H9 (cell line): ENCODE measurements around the gene TBC1D3B. TPM values are rescaled to one million over a fixed set of nuclear protein-coding genes. Genes with fewer than 3 reads are reported as not detected.

Experiments
- DNase-seq: peaks from one replicate; pipeline ENCODE4 v3.0.0-alpha.2; 2017
- H2AFZ ChIP-seq: one replicate; pipeline ENCODE4 v1.6.1; 2013; ENCODE audit warnings: mild to moderate bottlenecking, low read length, control low read depth, moderate library complexity
- H2AK5ac ChIP-seq: 2 replicates; pipeline ENCODE4 v1.6.1; 2013; ENCODE audit warnings: low read length, control low read depth, mixed read lengths; ENCODE audit not compliant: insufficient read length
- H2BK120ac ChIP-seq: one replicate; pipeline ENCODE4 v1.6.1; 2013; ENCODE audit warnings: low read depth, mild to moderate bottlenecking, low read length, control low read depth, inconsistent platforms; ENCODE audit not compliant: poor library complexity, severe bottlenecking
- H2BK12ac ChIP-seq: 2 replicates; pipeline ENCODE4 v1.6.1; 2013; ENCODE audit warnings: low read length, control low read depth, mixed read lengths, low read depth; ENCODE audit not compliant: insufficient read length
- H2BK15ac ChIP-seq: 2 replicates; pipeline ENCODE4 v1.6.1; 2013; ENCODE audit warnings: low read depth, low read length, control low read depth
- H2BK20ac ChIP-seq: one replicate; pipeline ENCODE4 v1.6.1; 2013; ENCODE audit warnings: low read depth, mild to moderate bottlenecking, low read length, control low read depth, inconsistent platforms; ENCODE audit not compliant: poor library complexity, severe bottlenecking
- H2BK5ac ChIP-seq: 2 replicates; pipeline ENCODE4 v1.6.1; 2013; ENCODE audit warnings: low read length, control low read depth, mixed read lengths; ENCODE audit not compliant: insufficient read length
- H3K14ac ChIP-seq: 2 replicates; pipeline ENCODE4 v1.6.1; 2013; ENCODE audit warnings: low read length, control low read depth; ENCODE audit not compliant: insufficient read depth
- H3K18ac ChIP-seq: 2 replicates; pipeline ENCODE4 v1.6.1; 2013; ENCODE audit warnings: low read depth, mild to moderate bottlenecking, mixed read lengths, low read length, control low read depth; ENCODE audit not compliant: insufficient read length
- H3K23ac ChIP-seq: 2 replicates; pipeline ENCODE4 v1.6.1; 2013; ENCODE audit warnings: low read length, control low read depth, mixed read lengths, low read depth; ENCODE audit not compliant: insufficient read length
- H3K23me2 ChIP-seq: 2 replicates; pipeline ENCODE4 v1.6.1; 2013; ENCODE audit warnings: low read depth, mild to moderate bottlenecking, mixed read lengths, low read length, control low read depth; ENCODE audit not compliant: insufficient read length, poor library complexity, severe bottlenecking
- H3K27ac ChIP-seq: 2 replicates; pipeline ENCODE4 v1.5.1; 2013; ENCODE audit warnings: low read length, control low read depth, mixed read lengths, low read depth; ENCODE audit not compliant: insufficient read length
- H3K27me3 ChIP-seq: 2 replicates; pipeline ENCODE4 v1.6.1; 2013; ENCODE audit warnings: low read length, control low read depth, inconsistent platforms; ENCODE audit not compliant: insufficient read depth
- H3K4ac ChIP-seq: 2 replicates; pipeline ENCODE4 v1.6.1; 2013; ENCODE audit warnings: low read depth, mild to moderate bottlenecking, control low read depth, inconsistent platforms, low read length, moderate library complexity
- H3K4me1 ChIP-seq: 2 replicates; pipeline ENCODE4 v1.6.1; 2013; ENCODE audit warnings: low read length, control low read depth, inconsistent platforms; ENCODE audit not compliant: insufficient read depth
- H3K4me2 ChIP-seq: 2 replicates; pipeline ENCODE4 v1.6.1; 2013; ENCODE audit warnings: low read length, control low read depth, mixed read lengths; ENCODE audit not compliant: insufficient read length, insufficient read depth
- H3K56ac ChIP-seq: 2 replicates; pipeline ENCODE4 v1.6.1; 2013; ENCODE audit warnings: low read depth, mild to moderate bottlenecking, mixed read lengths, low read length, control low read depth; ENCODE audit not compliant: insufficient read length
- H3K79me1 ChIP-seq: 2 replicates; pipeline ENCODE4 v1.6.1; 2013; ENCODE audit warnings: low read depth, mild to moderate bottlenecking, moderate library complexity, low read length, control low read depth, inconsistent platforms; ENCODE audit not compliant: insufficient read depth, poor library complexity, severe bottlenecking
- H3K79me2 ChIP-seq: 2 replicates; pipeline ENCODE4 v1.6.1; 2013; ENCODE audit warnings: low read length, control low read depth, inconsistent platforms; ENCODE audit not compliant: insufficient read depth
- H3K9ac ChIP-seq: 2 replicates; pipeline ENCODE4 v1.6.1; 2013; ENCODE audit warnings: low read length, control low read depth, mixed read lengths; ENCODE audit not compliant: insufficient read length; ENCODE audit errors: extremely low read depth
- H3K9me3 ChIP-seq: one replicate; pipeline ENCODE4 v1.6.1; 2013; ENCODE audit warnings: low read depth, low read length, inconsistent platforms; ENCODE audit not compliant: control insufficient read depth
- H3T11ph ChIP-seq: one replicate; pipeline ENCODE4 v1.6.1; 2013; ENCODE audit warnings: mild to moderate bottlenecking, low read length, control low read depth, inconsistent platforms
- H4K20me1 ChIP-seq: one replicate; pipeline ENCODE4 v1.6.1; 2013; ENCODE audit not compliant: control insufficient read depth, insufficient read length, insufficient read depth
- H4K5ac ChIP-seq: 2 replicates; pipeline ENCODE4 v1.6.1; 2013; ENCODE audit warnings: low read depth, mild to moderate bottlenecking, mixed read lengths, low read length, control low read depth; ENCODE audit not compliant: insufficient read length
- H4K8ac ChIP-seq: replicated peaks from 2 replicates; pipeline ENCODE4 v1.6.1; 2013; ENCODE audit warnings: low read length, control low read depth, mixed read lengths, low read depth; ENCODE audit not compliant: insufficient read length
- H4K91ac ChIP-seq: 2 replicates; pipeline ENCODE4 v1.6.1; 2013; ENCODE audit warnings: low read depth, mild to moderate bottlenecking, moderate library complexity, mixed read lengths, low read length, control low read depth; ENCODE audit not compliant: insufficient read length
- H3K27ac Mint-ChIP-seq, 3 experiments: 2 replicates in 2 of 3; 3 replicates in 1 of 3; pipeline ENCODE4 v1.8.0; 2020 to 2021; ENCODE audit warnings: mixed read lengths in 3 of 3, mild to moderate bottlenecking in 1 of 3, moderate library complexity in 1 of 3
- H3K27me3 Mint-ChIP-seq: 2 replicates; pipeline ENCODE4 v1.8.0; 2021; ENCODE audit warnings: low read depth, mild to moderate bottlenecking, moderate library complexity, mixed read lengths
- H3K36me3 Mint-ChIP-seq, 3 experiments: 2 replicates in 2 of 3; 3 replicates in 1 of 3; pipeline ENCODE4 v1.8.0; 2020 to 2021; ENCODE audit warnings: low read depth in 3 of 3, mixed read lengths in 3 of 3; ENCODE audit not compliant: insufficient read depth in 1 of 3
- H3K4me1 Mint-ChIP-seq, 2 experiments: 2 replicates each; pipeline ENCODE4 v1.8.0; 2020; ENCODE audit warnings: mixed read lengths in 2 of 2
- H3K4me3 Mint-ChIP-seq, 2 experiments: 2 replicates in 1 of 2; 3 replicates in 1 of 2; pipeline ENCODE4 v1.8.0; 2020 to 2021; ENCODE audit warnings: mild to moderate bottlenecking in 2 of 2, mixed read lengths in 2 of 2, moderate library complexity in 1 of 2
- H3K9me3 Mint-ChIP-seq, 2 experiments: 2 replicates in 1 of 2; 3 replicates in 1 of 2; pipeline ENCODE4 v1.8.0; 2020; ENCODE audit warnings: mild to moderate bottlenecking in 2 of 2, mixed read lengths in 2 of 2, moderate library complexity in 1 of 2
- CTCF ChIP-seq: fragments of 200-600 bp; sonication (generic); conservative IDR thresholded peaks from 3 replicates; pipeline ENCODE4 v1.8.0; 2021; ENCODE audit warnings: antibody characterized with exemption, mild to moderate bottlenecking
- WGBS: extraction: QIAGEN DNeasy Blood & Tissue Kit; methylation state at CpG from one replicate; pipeline ENCODE4 v1.1.7; 2013; ENCODE audit warnings: missing lambda C conversion rate, low lambda C conversion rate, mixed read lengths; ENCODE audit not compliant: insufficient read length; ENCODE audit errors: extremely low coverage; 5-methylcytosine and 5-hydroxymethylcytosine counted together
- total RNA-seq: library from RNA; stranded (reverse); gene quantifications from 2 replicates; pipeline ENCODE4 v1.2.1, GENCODE V29; 2021

The TBC1D3B gene
- total RNA-seq, 1 experiment from 2014 or later: 8.8 TPM

GRCh38 chr17:36148559-36149295 is 27.7 kb downstream of the TBC1D3B start:
- peaks cover 9 to 15% of the 10 kb centered on the region in 2 experiments for H3K4me1 Mint-ChIP-seq
- no peak overlapping the region for H3K27ac ChIP-seq
- no peak overlapping the region for H2BK5ac ChIP-seq
- peak; percentile 100 for TF ChIP-seq CTCF
- no peaks in the 10 kb centered on the region for H3K79me2 ChIP-seq
- H2BK120ac ChIP-seq: no peak overlapping the region
- H3K27me3 Mint-ChIP-seq: peaks cover 20% of the 10 kb centered on the region
- H3K27me3 ChIP-seq: no peaks in the 10 kb centered on the region
- no peaks in the 10 kb centered on the region for H3K4me1 ChIP-seq
- no peak overlapping the region for H2AK5ac ChIP-seq
- no peak overlapping the region for H3K14ac ChIP-seq
- H3K4me3 Mint-ChIP-seq: no peak overlapping the region
- H3K56ac ChIP-seq: no peak overlapping the region
- no peak overlapping the region for H2BK15ac ChIP-seq
- no peak overlapping the region for H3K4me2 ChIP-seq
- H4K5ac ChIP-seq: no peak overlapping the region
- no peaks in the 10 kb centered on the region for H3K79me1 ChIP-seq
- no peak overlapping the region for H2BK20ac ChIP-seq
- no peak overlapping the region for H2BK12ac ChIP-seq
- no peaks in the 10 kb centered on the region for H3K23me2 ChIP-seq
- no peaks in the 10 kb centered on the region for H3K9me3 ChIP-seq
- H3K23ac ChIP-seq: no peak overlapping the region
- no CpG with 5 or more reads among the region's 6 CpGs for WGBS
- no peak overlapping the region for H4K8ac ChIP-seq
- no peak overlapping the region for H3K9ac ChIP-seq
- DNase-seq: peak; percentile 89
- no peak overlapping the region for H3K4ac ChIP-seq
- H3K18ac ChIP-seq: no peak overlapping the region
- H4K20me1 ChIP-seq: no peaks in the 10 kb centered on the region
- no peak overlapping the region; a peak in 1 of 7 replicates for H3K27ac Mint-ChIP-seq
- no peak overlapping the region for H3T11ph ChIP-seq
- no peak overlapping the region for H4K91ac ChIP-seq
- no peaks in the 10 kb centered on the region for H3K36me3 Mint-ChIP-seq
- no peaks in the 10 kb centered on the region for H3K9me3 Mint-ChIP-seq
- peak overlapping the region; percentile 79 for H2AFZ ChIP-seq
